ENCODE results near the gene FOXL3. TPM values are rescaled to one million over a fixed set of nuclear protein-coding genes. Genes with fewer than 3 reads are reported as not detected.

The FOXL3 gene
- total RNA-seq, 4 donors from 2014 or later, result not detected

DNA sequence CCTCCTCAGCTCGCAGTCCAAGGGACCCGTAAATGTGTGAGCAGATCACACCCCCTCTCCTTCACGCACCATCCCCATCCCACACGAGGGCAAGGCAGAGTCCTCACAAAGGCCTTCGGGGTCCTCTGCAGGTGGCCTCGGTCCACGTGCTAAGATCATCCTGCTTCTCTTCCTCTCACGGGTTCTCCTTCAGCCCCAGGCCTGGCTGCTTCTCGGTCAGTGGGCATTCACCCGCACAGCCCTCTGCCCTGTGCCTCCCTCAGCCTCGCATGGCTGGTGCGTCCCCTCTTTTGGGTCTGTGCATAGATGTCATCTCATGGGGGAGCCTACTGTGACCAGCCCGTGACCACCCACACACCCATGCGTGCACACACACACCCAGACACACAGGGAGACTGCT, 17.3 kb upstream of the FOXL3 start:
- DNase-seq, result no peak
- H3K36me3 ChIP-seq, result no peaks in the 10 kb centered on the region
- no peak overlapping the region for H3K27ac ChIP-seq
- TF ChIP-seq, protein P1, sequence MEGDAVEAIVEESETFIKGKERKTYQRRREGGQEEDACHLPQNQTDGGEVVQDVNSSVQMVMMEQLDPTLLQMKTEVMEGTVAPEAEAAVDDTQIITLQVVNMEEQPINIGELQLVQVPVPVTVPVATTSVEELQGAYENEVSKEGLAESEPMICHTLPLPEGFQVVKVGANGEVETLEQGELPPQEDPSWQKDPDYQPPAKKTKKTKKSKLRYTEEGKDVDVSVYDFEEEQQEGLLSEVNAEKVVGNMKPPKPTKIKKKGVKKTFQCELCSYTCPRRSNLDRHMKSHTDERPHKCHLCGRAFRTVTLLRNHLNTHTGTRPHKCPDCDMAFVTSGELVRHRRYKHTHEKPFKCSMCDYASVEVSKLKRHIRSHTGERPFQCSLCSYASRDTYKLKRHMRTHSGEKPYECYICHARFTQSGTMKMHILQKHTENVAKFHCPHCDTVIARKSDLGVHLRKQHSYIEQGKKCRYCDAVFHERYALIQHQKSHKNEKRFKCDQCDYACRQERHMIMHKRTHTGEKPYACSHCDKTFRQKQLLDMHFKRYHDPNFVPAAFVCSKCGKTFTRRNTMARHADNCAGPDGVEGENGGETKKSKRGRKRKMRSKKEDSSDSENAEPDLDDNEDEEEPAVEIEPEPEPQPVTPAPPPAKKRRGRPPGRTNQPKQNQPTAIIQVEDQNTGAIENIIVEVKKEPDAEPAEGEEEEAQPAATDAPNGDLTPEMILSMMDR (IDR thresholded peaks at IDR 0.05), result no peak
- TF ChIP-seq POLR2A (IDR thresholded peaks at IDR 0.05), result no peak
- H3K27me3 ChIP-seq, result no peaks in the 10 kb centered on the region
- H3K4me1 ChIP-seq, result no peaks in the 10 kb centered on the region
- no peak overlapping the region for H3K4me3 ChIP-seq
- intact Hi-C loops (cut with DNase I; ENCODE audit: low total_unique reads), result no loop called here
- peaks cover 0 to 11% of the 10 kb centered on the region in 2 donors for H3K9me3 ChIP-seq

DNA sequence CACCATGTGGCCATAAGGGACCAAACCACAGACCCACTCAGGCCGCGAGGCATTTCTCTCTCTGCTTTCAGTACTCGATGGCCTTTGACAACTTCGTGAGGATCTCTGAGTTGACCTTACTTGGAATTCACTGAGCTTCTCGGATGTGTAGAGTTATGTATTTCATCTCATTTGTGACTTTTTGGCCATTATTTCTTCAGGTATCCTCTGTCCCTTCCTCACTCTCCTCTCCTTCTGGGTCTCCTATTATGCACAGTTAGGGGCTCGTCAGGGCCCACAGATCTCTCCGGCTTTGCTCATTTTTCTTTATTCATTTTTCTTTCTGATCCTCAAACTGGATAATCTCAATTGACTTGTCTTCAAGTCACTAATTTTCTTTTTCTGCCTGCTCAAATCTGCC, 16.6 kb upstream of the FOXL3 start:
- no peaks in the 10 kb centered on the region for H3K27me3 ChIP-seq
- no peaks in the 10 kb centered on the region for H3K4me1 ChIP-seq
- DNase-seq, result no peak
- H3K4me3 ChIP-seq, result no peak overlapping the region
- H3K36me3 ChIP-seq, result no peaks in the 10 kb centered on the region
- TF ChIP-seq, protein P1 (IDR thresholded peaks at IDR 0.05), result no peak
- TF ChIP-seq POLR2A (IDR thresholded peaks at IDR 0.05), result no peak
- peaks cover 0 to 11% of the 10 kb centered on the region in 2 donors for H3K9me3 ChIP-seq
- H3K27ac ChIP-seq, result no peak overlapping the region
- intact Hi-C loops (cut with DNase I; ENCODE audit: low total_unique reads), result no loop called here

DNA sequence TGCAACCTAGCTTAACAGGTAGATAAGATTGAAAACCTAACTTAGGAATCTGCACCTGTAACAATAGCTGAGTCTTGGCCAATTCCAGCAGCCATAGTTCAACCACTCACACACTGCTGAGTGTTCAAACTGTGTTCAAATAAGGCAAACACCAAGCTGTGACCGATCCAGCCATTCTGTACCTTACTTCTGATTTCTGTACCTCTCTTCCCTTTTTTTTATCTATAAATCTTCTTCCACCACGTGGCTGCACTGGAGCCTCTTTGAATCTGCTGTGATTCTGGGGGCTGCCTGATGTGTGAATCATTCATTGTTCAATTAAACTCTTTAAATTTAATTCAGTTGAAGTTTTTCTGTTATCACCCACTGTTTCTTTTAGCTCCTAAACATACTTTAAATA, 15.7 kb upstream of the FOXL3 start:
- Histone ChIP-seq H3K4me3 (no peak overlapping the region), H3K9me3 (peaks cover 0 to 11% of the 10 kb centered on the region in 2 donors), H3K27me3 (no peaks in the 10 kb centered on the region), H3K36me3 (no peaks in the 10 kb centered on the region), H3K27ac (no peak overlapping the region), H3K4me1 (no peaks in the 10 kb centered on the region)
- no peak for DNase-seq
- intact Hi-C loops (cut with DNase I; ENCODE audit: low total_unique reads), result no loop called here
- no peak for TF ChIP-seq POLR2A (IDR thresholded peaks at IDR 0.05)
- TF ChIP-seq, protein P1 (IDR thresholded peaks at IDR 0.05), result no peak

DNA sequence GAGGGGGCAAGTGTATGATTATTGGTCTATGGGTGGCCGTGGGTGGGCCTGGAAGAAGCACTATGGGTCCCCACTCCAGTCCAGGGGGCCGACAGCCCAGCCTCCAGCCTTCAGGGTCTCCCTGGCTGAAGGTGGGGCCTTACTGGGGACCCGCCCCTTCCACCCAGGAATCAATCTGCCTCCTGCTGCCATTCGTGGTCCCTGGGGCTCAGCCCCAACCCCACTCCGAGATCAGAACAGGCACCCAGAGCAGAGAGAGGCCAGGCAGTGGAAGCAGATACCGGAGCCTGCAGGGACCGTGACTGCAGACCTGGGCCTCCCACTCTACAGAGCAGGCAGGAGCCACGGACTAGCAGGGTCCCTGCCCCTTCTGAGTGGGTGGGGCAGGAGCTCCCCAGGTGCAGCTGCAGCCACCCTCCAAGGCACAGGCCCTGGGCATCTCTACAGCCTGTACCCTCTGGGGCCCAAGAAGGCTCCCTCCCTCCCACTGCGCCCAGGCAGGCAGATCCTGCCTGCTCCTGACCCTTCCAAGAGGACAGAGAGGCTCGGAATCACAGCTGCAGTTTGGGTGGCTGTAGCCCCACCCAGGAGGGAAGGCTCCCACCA, 13.6 kb upstream of the FOXL3 start:
- H3K27me3 ChIP-seq, result no peaks in the 10 kb centered on the region
- TF ChIP-seq POLR2A (IDR thresholded peaks at IDR 0.05), result no peak
- TF ChIP-seq, protein P1 (IDR thresholded peaks at IDR 0.05), result no peak
- H3K27ac ChIP-seq, result no peak overlapping the region
- no peaks in the 10 kb centered on the region for H3K36me3 ChIP-seq
- intact Hi-C loops (cut with DNase I; ENCODE audit: low total_unique reads), result no loop called here
- peaks cover 0 to 11% of the 10 kb centered on the region in 2 donors for H3K9me3 ChIP-seq
- no peak for DNase-seq
- no peaks in the 10 kb centered on the region for H3K4me1 ChIP-seq
- H3K4me3 ChIP-seq, result no peak overlapping the region

DNA sequence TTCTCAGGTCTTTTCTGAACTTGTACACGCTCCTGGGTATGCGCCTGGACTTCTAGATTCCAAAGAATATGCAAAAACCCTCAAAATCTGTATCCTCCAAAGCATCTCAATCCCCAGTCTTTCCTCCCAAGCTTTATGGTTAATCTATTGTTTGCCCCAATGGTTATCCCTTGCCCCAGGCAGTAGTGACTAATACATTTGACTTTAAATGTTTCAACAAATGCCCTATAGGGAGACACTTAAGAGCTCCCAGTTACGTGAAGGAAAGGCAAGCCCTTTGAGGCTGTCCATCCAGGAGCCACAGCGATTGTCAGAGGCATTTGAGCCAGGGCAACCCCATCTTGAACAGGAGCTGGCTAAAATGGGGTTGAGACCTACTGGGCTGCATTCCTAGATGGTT, 12.7 kb upstream of the FOXL3 start:
- H3K27ac ChIP-seq, result no peak overlapping the region
- peaks cover 0 to 11% of the 10 kb centered on the region in 2 donors for H3K9me3 ChIP-seq
- TF ChIP-seq, protein P1 (IDR thresholded peaks at IDR 0.05), result no peak
- TF ChIP-seq POLR2A (IDR thresholded peaks at IDR 0.05), result no peak
- no peak overlapping the region for H3K4me3 ChIP-seq
- H3K27me3 ChIP-seq, result no peaks in the 10 kb centered on the region
- no peak for DNase-seq
- H3K36me3 ChIP-seq, result no peaks in the 10 kb centered on the region
- no peaks in the 10 kb centered on the region for H3K4me1 ChIP-seq
- intact Hi-C loops (cut with DNase I; ENCODE audit: low total_unique reads), result no loop called here

Data from uterus (tissue), 4 donors.